Natural killer cell treated with Interleukin-12 subunit alpha and Interleukin-12 subunit beta and Interleukin-15 and Interleukin-18, amount 100 ng/mL, for 72 hours (primary cell): Measurements from ENCODE around the gene LARGE1. TPM values are rescaled to one million over a fixed set of nuclear protein-coding genes. Genes with fewer than 3 reads are reported as not detected.

Experiments
- ATAC-seq, 2 donors: fragments of 150-1000 bp; cut with Tn5 transposase in 1 of 2; sonication (Bioruptor Pico), chemical (Tn5 transposase) in 1 of 2; 2 replicates each; pipeline ENCODE4 v1.10.0; 2021
- DNase-seq: peaks from one replicate; pipeline ENCODE4 v3.0.0; 2022; ENCODE audit warnings: low spot score
- H3K27ac Mint-ChIP-seq, 2 donors: 1 replicate in 1 of 2; 2 replicates in 1 of 2; pipeline ENCODE4 v1.8.0; 2022; ENCODE audit warnings: mixed read lengths in 2 of 2, mild to moderate bottlenecking in 1 of 2, moderate library complexity in 1 of 2
- H3K27me3 Mint-ChIP-seq, 2 donors: 1 replicate in 1 of 2; 2 replicates in 1 of 2; pipeline ENCODE4 v1.8.0; 2022; ENCODE audit warnings: mixed read lengths in 2 of 2
- H3K36me3 Mint-ChIP-seq: one replicate; pipeline ENCODE4 v1.8.0; 2022; ENCODE audit warnings: mixed read lengths
- H3K4me1 Mint-ChIP-seq, 2 donors: 1 replicate in 1 of 2; 2 replicates in 1 of 2; pipeline ENCODE4 v1.8.0; 2022; ENCODE audit warnings: low read depth in 2 of 2, mixed read lengths in 2 of 2, mild to moderate bottlenecking in 1 of 2
- H3K4me3 Mint-ChIP-seq: one replicate; pipeline ENCODE4 v1.8.0; 2022; ENCODE audit warnings: mixed read lengths
- H3K9me3 Mint-ChIP-seq: 2 replicates; pipeline ENCODE4 v1.8.0; 2022; ENCODE audit warnings: mixed read lengths
- total RNA-seq, 2 donors: library from RNA; stranded (reverse); gene quantifications; one replicate each; pipeline ENCODE4 v1.2.3, GENCODE V29; 2022

Gene LARGE1
- total RNA-seq, 2 donors from 2014 or later: 6.9 to 9.0 TPM

GRCh38 chr22:33519974-33520903, 400.0 kb downstream of the LARGE1 start:
- DNase-seq (no peak), ATAC-seq (no peak)
- H3K27ac Mint-ChIP-seq: no peak overlapping the region
- no peaks in the 10 kb centered on the region for H3K4me1 Mint-ChIP-seq
- H3K27me3 Mint-ChIP-seq: no peaks in the 10 kb centered on the region
- H3K36me3 Mint-ChIP-seq: no peaks in the 10 kb centered on the region
- H3K4me3 Mint-ChIP-seq: no peak overlapping the region
- no peaks in the 10 kb centered on the region for H3K9me3 Mint-ChIP-seq

DNA sequence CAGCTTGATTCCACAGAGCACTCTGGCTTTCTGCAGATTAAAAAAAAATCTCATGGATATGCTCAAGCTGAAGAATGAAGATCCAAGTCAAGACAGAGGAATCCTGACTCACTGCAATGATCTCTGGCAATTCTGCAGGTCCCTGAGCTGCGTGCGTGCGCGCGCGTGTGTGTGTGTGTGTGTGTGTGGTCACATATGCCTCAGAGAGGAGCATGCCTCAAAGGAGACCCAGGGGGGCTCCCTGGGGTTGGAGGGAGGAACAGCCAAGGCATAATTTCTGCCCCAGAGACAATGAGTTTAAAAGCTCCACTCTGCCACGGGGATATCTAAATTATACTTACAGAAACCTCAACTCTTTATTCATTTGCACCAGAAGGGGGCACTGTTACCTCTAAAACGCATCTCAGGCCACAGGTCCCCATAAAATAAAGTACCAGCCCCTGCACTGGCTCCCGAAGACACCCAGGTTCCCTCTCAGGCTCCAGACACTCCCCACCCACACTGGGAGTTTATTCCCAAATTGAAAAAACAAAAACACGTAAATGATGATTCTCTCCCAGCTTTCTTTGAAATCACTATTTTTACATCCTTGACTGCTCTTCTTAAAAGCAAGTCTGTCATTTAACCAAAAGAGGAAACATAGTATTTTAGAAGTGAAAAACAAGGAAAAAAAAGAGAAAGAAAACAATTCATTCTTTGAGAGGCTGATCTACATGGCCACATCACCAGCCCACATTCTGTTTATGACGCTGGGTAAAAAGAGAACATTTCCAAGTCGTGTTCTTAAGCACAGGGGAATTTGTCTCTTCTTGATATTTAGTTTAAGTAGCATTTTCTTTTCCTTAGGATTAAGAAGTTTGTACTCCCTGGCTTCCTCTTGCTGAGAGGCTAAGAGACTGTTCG, 401.0 kb downstream of the LARGE1 start:
- no peak for ATAC-seq
- Mint-ChIP-seq H3K9me3 (no peaks in the 10 kb centered on the region), H3K4me1 (no peaks in the 10 kb centered on the region), H3K27ac (no peak overlapping the region), H3K27me3 (no peaks in the 10 kb centered on the region), H3K36me3 (no peaks in the 10 kb centered on the region), H3K4me3 (no peak overlapping the region)
- no peak for DNase-seq

GRCh38 chr22:33518405-33518804, 401.9 kb downstream of the LARGE1 start:
- H3K36me3 Mint-ChIP-seq: no peaks in the 10 kb centered on the region
- no peak overlapping the region for H3K27ac Mint-ChIP-seq
- no peaks in the 10 kb centered on the region for H3K9me3 Mint-ChIP-seq
- H3K27me3 Mint-ChIP-seq: no peaks in the 10 kb centered on the region
- no peaks in the 10 kb centered on the region for H3K4me1 Mint-ChIP-seq
- H3K4me3 Mint-ChIP-seq: no peak overlapping the region
- no peak for ATAC-seq
- DNase-seq: no peak

GRCh38 chr22:33515795-33516194, 404.5 kb downstream of the LARGE1 start:
- H3K27me3 Mint-ChIP-seq: no peaks in the 10 kb centered on the region
- H3K27ac Mint-ChIP-seq: no peak overlapping the region
- no peak for DNase-seq
- no peaks in the 10 kb centered on the region for H3K4me1 Mint-ChIP-seq
- peak in 1 of 2 donors; percentile 48 for ATAC-seq
- no peaks in the 10 kb centered on the region for H3K36me3 Mint-ChIP-seq
- no peak overlapping the region for H3K4me3 Mint-ChIP-seq
- H3K9me3 Mint-ChIP-seq: no peaks in the 10 kb centered on the region

DNA sequence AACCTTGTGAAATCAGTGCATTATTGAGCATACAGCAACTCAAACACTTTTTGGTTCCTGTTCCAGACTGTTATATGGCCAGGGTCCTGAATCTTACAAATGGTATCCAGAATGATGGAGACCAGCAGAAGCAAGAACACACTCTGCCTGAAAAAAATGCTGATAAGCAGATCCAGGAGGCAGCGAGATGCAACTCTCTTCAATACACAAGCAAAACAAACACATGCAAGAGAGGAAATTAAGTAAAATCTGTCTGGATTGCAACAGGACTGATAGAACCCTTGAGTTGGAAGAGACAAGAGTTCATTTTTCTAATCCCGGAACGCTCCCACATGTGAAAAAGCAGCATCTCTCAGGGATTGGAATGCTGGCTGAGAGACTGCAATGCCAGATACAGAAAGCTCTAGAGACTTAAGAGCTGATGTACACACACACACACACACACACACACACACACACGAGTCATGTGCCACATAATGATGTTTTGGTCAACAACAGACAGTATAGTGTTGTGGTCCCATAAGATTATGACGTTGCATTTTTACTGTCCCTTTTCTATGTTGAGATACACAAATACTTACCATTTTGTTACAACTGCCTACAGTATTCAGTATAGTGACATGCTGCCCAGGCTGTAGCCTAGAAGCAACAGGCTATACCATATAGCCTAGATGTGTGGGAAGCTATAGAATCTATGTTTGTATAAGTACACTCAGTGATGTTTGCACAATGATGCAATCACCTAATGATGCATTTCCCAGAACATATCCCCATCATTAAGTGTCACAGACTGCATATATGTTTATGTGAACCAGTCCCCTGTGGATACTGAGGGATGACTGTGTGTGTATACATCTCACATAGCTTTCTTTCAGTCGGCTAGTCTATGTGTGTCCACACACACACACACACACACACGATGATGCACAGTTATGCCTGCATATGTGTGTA, 406.6 kb downstream of the LARGE1 start:
- Mint-ChIP-seq H3K27me3 (peaks cover 0 to 2% of the 10 kb centered on the region in 2 donors), H3K4me1 (no peaks in the 10 kb centered on the region), H3K9me3 (no peaks in the 10 kb centered on the region), H3K27ac (no peak overlapping the region), H3K36me3 (no peaks in the 10 kb centered on the region), H3K4me3 (no peak overlapping the region)
- ATAC-seq: no peak
- DNase-seq: no peak

DNA sequence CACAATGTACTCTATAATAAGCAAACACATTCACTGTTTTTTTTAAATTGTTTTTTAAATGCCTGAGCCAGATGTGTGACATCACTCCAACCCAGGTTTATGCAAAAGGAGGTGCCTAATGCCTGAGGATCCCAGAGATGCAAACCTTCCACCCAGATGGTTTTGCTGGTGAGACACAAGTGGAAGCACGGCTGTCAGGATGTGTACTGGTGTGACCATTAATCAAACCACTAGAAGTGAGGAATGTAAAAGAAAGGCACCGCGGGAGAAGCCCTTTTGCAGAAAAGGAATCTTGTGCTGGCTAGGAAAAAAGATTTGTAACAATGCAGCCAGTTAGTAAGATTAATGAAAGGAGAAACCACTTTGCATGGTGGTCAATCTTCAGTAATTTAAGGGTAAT, 407.4 kb downstream of the LARGE1 start:
- H3K4me3 Mint-ChIP-seq: no peak overlapping the region

GRCh38 chr22:33510429-33510904, 409.8 kb downstream of the LARGE1 start:
- ATAC-seq: no peak
- Mint-ChIP-seq H3K27ac (no peak overlapping the region), H3K27me3 (peaks cover 0 to 5% of the 10 kb centered on the region in 2 donors), H3K4me1 (no peaks in the 10 kb centered on the region), H3K9me3 (no peaks in the 10 kb centered on the region), H3K4me3 (no peak overlapping the region), H3K36me3 (no peaks in the 10 kb centered on the region)
- no peak for DNase-seq

More for the DNA sequence above, 407.4 kb downstream of the LARGE1 start:
- DNase-seq (no peak), ATAC-seq (no peak)
- no peaks in the 10 kb centered on the region for H3K4me1 Mint-ChIP-seq
- no peak overlapping the region for H3K27ac Mint-ChIP-seq
- peaks cover 0 to 5% of the 10 kb centered on the region in 2 donors for H3K27me3 Mint-ChIP-seq
- H3K9me3 Mint-ChIP-seq: no peaks in the 10 kb centered on the region
- H3K36me3 Mint-ChIP-seq: no peaks in the 10 kb centered on the region

- Mint-ChIP-seq H3K9me3 (no peaks in the 10 kb centered on the region), H3K4me1 (no peaks in the 10 kb centered on the region), H3K4me3 (no peak overlapping the region), H3K27me3 (peaks cover 0 to 9% of the 10 kb centered on the region in 2 donors), H3K36me3 (no peaks in the 10 kb centered on the region), H3K27ac (no peak overlapping the region)
- DNase-seq (no peak), ATAC-seq (peak in 1 of 2 donors; percentile 43)
Observed at GRCh38 chr22:33504941-33505625, 415.2 kb downstream of the LARGE1 start.

GRCh38 chr22:33496112-33496511, 424.2 kb downstream of the LARGE1 start:
- no peaks in the 10 kb centered on the region for H3K9me3 Mint-ChIP-seq
- DNase-seq (no peak), ATAC-seq (no peak)
- peaks cover 0 to 4% of the 10 kb centered on the region in 2 donors for H3K27me3 Mint-ChIP-seq
- no peak overlapping the region for H3K27ac Mint-ChIP-seq
- no peak overlapping the region for H3K4me3 Mint-ChIP-seq
- H3K4me1 Mint-ChIP-seq: peaks cover 6 to 11% of the 10 kb centered on the region in 2 donors
- H3K36me3 Mint-ChIP-seq: no peaks in the 10 kb centered on the region

DNA sequence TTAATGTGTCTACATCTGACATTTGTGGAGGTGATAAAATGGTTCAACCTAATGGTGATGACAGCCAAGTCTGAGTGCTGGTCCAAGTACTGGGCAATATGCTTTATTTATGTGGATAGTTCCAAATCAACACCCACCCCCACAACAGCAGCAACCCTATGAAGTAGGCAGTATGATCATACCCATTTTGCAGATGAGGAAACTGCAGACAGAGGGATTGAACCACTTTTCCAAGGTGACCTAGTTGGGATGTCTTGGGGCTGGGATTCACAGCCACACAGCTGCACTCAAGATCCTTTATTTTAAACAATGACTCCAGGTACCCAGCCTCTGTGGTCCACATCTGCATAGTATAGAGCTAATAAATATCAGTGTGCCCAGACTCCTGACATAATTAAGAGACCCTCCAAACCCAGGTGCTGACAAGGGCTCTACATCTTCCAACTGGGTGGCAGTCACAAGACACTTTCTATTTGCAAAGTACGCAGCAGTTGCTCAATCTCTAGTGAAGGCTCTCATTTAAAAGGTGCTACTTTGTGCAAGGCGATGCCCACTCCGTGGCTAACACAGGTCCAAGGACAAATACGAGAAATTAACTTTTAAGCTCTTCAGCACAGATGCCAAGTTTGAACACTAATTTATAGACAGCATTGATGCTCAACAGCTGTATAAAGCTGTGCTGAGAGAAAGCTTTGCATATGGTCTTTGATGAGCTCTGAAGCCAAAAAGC, 426.6 kb downstream of the LARGE1 start:
- ATAC-seq (no peak), DNase-seq (no peak)
- H3K4me3 Mint-ChIP-seq: no peak overlapping the region
- no peaks in the 10 kb centered on the region for H3K9me3 Mint-ChIP-seq
- peaks cover 6 to 11% of the 10 kb centered on the region in 2 donors for H3K4me1 Mint-ChIP-seq
- no peak overlapping the region for H3K27ac Mint-ChIP-seq
- no peaks in the 10 kb centered on the region for H3K36me3 Mint-ChIP-seq
- peaks cover 0 to 3% of the 10 kb centered on the region in 2 donors for H3K27me3 Mint-ChIP-seq

- no peaks in the 10 kb centered on the region for H3K36me3 Mint-ChIP-seq
- DNase-seq (no peak), ATAC-seq (peak in 1 of 2 donors; percentile 48)
- peaks cover 6 to 11% of the 10 kb centered on the region in 2 donors for H3K4me1 Mint-ChIP-seq
- peaks cover 0 to 3% of the 10 kb centered on the region in 2 donors for H3K27me3 Mint-ChIP-seq
- no peak overlapping the region for H3K27ac Mint-ChIP-seq
- no peak overlapping the region for H3K4me3 Mint-ChIP-seq
- no peaks in the 10 kb centered on the region for H3K9me3 Mint-ChIP-seq
Observed at GRCh38 chr22:33492210-33492651, 428.0 kb downstream of the LARGE1 start.
